SK-N-MC (cell line): ENCODE measurements around the gene ATP9B.

ENCODE experiments used
- FOXP2 ChIP-seq: optimal IDR thresholded peaks from 2 replicates; pipeline ENCODE3; 2011; ENCODE audit warnings: mild to moderate bottlenecking, moderate library complexity; ENCODE audit not compliant: insufficient read depth; ENCODE audit errors: extremely low read length, control extremely low read depth
- POLR2AphosphoS5 ChIP-seq: IDR thresholded peaks from 2 replicates; pipeline ENCODE4 v1.6.1; 2012; ENCODE audit warnings: mild to moderate bottlenecking, low read depth, low read length, borderline replicate concordance

GRCh38 chr18:79327199-79327721, 258.1 kb downstream of the ATP9B start:
- TF ChIP-seq POLR2AphosphoS5: no peak
- TF ChIP-seq FOXP2: no peak
